Measurements from ENCODE around the gene IFT81.

GRCh38 chr12:110093631-110094311 is 30.4 kb upstream of the IFT81 start:
- TF ChIP-seq POLR2A (IDR thresholded peaks at IDR 0.05; ENCODE audit: low read depth, low read length) (no peak), POLR2AphosphoS5 (IDR thresholded peaks at IDR 0.05; ENCODE audit: low read depth, low read length) (no peak)

Data from GM12892 (cell line).